A673 (cell line): Measurements from ENCODE around the gene CNKSR1.

ENCODE experiments used
- CTCF ChIP-seq: fragments of 300-800, 200-600 bp; sonication (generic); conservative IDR thresholded peaks from 2 replicates; pipeline ENCODE4 v1.5.1; 2017; ENCODE audit warnings: low read depth, mild to moderate bottlenecking, antibody characterized with exemption, low read length, moderate library complexity, mixed read lengths
- EZH2 ChIP-seq: fragments of 200-600 bp; sonication (generic); IDR thresholded peaks from 2 replicates; pipeline ENCODE4 v1.6.1; 2017; ENCODE audit warnings: borderline replicate concordance, low read depth, mild to moderate bottlenecking, mixed read lengths, antibody characterized with exemption, low read length; ENCODE audit not compliant: poor library complexity, severe bottlenecking

- TF ChIP-seq CTCF (no peak), EZH2 (no peak)
Measured at GRCh38 chr1:26200413-26200812, 23.1 kb downstream of the CNKSR1 start.
